Smooth muscle cell (in vitro differentiated cells): ENCODE measurements around the gene AARSD1. TPM values are rescaled to one million over a fixed set of nuclear protein-coding genes. Genes with fewer than 3 reads are reported as not detected.
A peak's percentile ranks its signal among the peaks of the same experiment; 100 is the strongest.

Experiments used
- DNase-seq: peaks from one replicate; lab custom pipeline; 2025; ENCODE audit not compliant: unreplicated experiment; lab: John Stamatoyannopoulos, UW
- H2AFZ ChIP-seq: fragments of 200-600 bp; sonication (generic); 2 replicates; pipeline ENCODE4 v1.6.0; 2016; ENCODE audit warnings: antibody characterized with exemption, low read depth, mild to moderate bottlenecking
- H3F3A ChIP-seq: fragments of 200-600 bp; sonication (generic); 2 replicates; pipeline ENCODE4 v1.6.0; 2017; ENCODE audit warnings: antibody characterized with exemption, low read depth
- H3K27ac ChIP-seq: fragments of 200-600 bp; sonication (generic); 2 replicates; pipeline ENCODE4 v1.5.1; 2016; ENCODE audit warnings: low read depth, mild to moderate bottlenecking
- H3K27me3 ChIP-seq: fragments of 200-600 bp; sonication (generic); 2 replicates; pipeline ENCODE4 v1.6.1; 2016; ENCODE audit warnings: low read depth, mild to moderate bottlenecking
- H3K36me3 ChIP-seq: fragments of 200-600 bp; sonication (generic); 2 replicates; pipeline ENCODE4 v1.5.1; 2016; ENCODE audit warnings: low read depth
- H3K4me1 ChIP-seq: fragments of 200-600 bp; sonication (generic); 2 replicates; pipeline ENCODE4 v1.5.1; 2016; ENCODE audit warnings: low read depth
- H3K4me2 ChIP-seq: fragments of 200-600 bp; sonication (generic); 2 replicates; pipeline ENCODE4 v1.6.0; 2016; ENCODE audit warnings: mild to moderate bottlenecking
- H3K4me3 ChIP-seq: fragments of 200-600 bp; sonication (generic); 2 replicates; pipeline ENCODE4 v1.5.1; 2016; ENCODE audit warnings: mild to moderate bottlenecking
- H3K79me2 ChIP-seq: fragments of 200-600 bp; sonication (generic); 2 replicates; pipeline ENCODE4 v1.6.0; 2016; ENCODE audit warnings: low read depth, mild to moderate bottlenecking
- H3K9ac ChIP-seq: fragments of 200-600 bp; sonication (generic); 2 replicates; pipeline ENCODE4 v1.6.0; 2016; ENCODE audit warnings: low read depth
- H3K9me3 ChIP-seq: fragments of 200-600 bp; sonication (generic); replicated peaks from 2 replicates; pipeline ENCODE4 v1.5.1; 2016; ENCODE audit warnings: low read depth
- H4K20me1 ChIP-seq: fragments of 200-600 bp; sonication (generic); 2 replicates; pipeline ENCODE4 v1.6.0; 2016; ENCODE audit warnings: low read depth
- CTCF ChIP-seq: fragments of 200-600 bp; sonication (generic); IDR thresholded peaks from 2 replicates; pipeline ENCODE4 v1.5.1; 2017; ENCODE audit warnings: borderline replicate concordance, mild to moderate bottlenecking, antibody characterized with exemption; ENCODE audit not compliant: insufficient read depth, poor library complexity, severe bottlenecking
- WGBS: methylation state at CpG from one replicate; pipeline ENCODE4 v1.1.7; 2016; ENCODE audit warnings: low lambda C conversion rate; 5-methylcytosine and 5-hydroxymethylcytosine counted together
- polyA plus RNA-seq: library from polyadenylated mRNA; unstranded; fragments of >200 nt; fragmentation: Nextera tagmentation; extraction: Ambion mirVana; gene quantifications from 2 replicates; pipeline ENCODE4 v1.2.1, GENCODE V29; 2016
- total RNA-seq: library from RNA; depleted of rRNA; stranded (reverse); fragments of >200 nt; gene quantifications from 2 replicates; pipeline ENCODE4 v1.2.3, GENCODE V29; 2014

The AARSD1 gene
- total and polyA plus RNA-seq, 2 experiments from 2014 or later: 22.0 to 48.0 TPM

DNA sequence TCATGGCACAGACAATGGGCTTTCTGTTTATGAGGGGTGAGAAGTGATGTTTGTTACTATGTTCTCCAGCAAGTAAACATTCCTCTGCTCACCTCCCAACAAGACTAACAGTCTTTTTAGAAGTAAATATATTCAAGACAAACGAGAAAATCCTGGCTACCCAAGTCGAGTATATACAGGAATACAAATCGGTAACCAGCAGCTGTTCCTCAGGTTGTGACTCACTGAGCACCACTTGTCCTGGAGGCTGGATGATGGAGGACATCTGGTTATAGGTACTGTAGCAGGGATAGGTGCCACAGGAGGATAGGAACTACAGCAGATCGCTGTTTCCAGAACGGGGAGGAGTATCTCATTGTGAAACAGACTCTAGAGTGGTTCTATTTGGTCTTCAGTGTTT is 28.6 kb upstream of the AARSD1 start:
- Histone ChIP-seq H3K4me2 (no peak overlapping the region), H3K27ac (no peak overlapping the region), H3F3A (peaks cover 9% of the 10 kb centered on the region), H3K4me1 (no peaks in the 10 kb centered on the region), H3K36me3 (peaks cover 10% of the 10 kb centered on the region), H3K79me2 (no peaks in the 10 kb centered on the region), H3K9me3 (no peaks in the 10 kb centered on the region), H3K4me3 (no peak overlapping the region), H3K9ac (no peak overlapping the region), H2AFZ (no peak overlapping the region), H3K27me3 (no peaks in the 10 kb centered on the region), H4K20me1 (no peaks in the 10 kb centered on the region)
- no peak for TF ChIP-seq CTCF
- DNase-seq: no peak
- WGBS: 94% methylated on average over 5 of the region's 5 CpGs

DNA sequence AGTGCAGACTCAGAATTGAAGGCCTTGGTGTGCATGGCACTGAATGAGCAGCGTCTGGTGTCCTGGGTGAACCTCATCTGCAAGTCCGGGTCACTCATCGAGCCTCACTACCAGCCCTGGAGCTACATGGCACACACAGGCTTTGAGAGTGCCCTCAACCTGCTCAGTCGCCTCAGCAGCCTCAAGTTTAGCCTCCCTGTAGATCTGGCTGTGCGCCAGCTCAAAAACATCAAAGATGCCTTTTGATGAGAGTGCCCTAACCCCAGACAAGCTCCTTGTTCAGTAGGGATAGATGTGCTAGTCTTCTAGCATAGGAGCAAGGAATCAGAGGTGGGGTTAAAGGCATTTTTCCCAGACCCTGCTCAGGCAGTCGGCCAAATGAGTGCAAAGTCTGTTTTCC is 27.2 kb upstream of the AARSD1 start:
- WGBS: 97% methylated on average over 6 of the region's 6 CpGs
- Histone ChIP-seq H3K9ac (no peak overlapping the region), H2AFZ (no peak overlapping the region), H3K9me3 (no peaks in the 10 kb centered on the region), H3K4me1 (no peaks in the 10 kb centered on the region), H3K27me3 (no peaks in the 10 kb centered on the region), H3F3A (peaks cover 9% of the 10 kb centered on the region), H3K36me3 (peaks cover 22% of the 10 kb centered on the region), H3K79me2 (no peaks in the 10 kb centered on the region), H3K27ac (no peak overlapping the region), H4K20me1 (no peaks in the 10 kb centered on the region), H3K4me3 (no peak overlapping the region), H3K4me2 (no peak overlapping the region)
- no peak for DNase-seq
- TF ChIP-seq CTCF: no peak

DNA sequence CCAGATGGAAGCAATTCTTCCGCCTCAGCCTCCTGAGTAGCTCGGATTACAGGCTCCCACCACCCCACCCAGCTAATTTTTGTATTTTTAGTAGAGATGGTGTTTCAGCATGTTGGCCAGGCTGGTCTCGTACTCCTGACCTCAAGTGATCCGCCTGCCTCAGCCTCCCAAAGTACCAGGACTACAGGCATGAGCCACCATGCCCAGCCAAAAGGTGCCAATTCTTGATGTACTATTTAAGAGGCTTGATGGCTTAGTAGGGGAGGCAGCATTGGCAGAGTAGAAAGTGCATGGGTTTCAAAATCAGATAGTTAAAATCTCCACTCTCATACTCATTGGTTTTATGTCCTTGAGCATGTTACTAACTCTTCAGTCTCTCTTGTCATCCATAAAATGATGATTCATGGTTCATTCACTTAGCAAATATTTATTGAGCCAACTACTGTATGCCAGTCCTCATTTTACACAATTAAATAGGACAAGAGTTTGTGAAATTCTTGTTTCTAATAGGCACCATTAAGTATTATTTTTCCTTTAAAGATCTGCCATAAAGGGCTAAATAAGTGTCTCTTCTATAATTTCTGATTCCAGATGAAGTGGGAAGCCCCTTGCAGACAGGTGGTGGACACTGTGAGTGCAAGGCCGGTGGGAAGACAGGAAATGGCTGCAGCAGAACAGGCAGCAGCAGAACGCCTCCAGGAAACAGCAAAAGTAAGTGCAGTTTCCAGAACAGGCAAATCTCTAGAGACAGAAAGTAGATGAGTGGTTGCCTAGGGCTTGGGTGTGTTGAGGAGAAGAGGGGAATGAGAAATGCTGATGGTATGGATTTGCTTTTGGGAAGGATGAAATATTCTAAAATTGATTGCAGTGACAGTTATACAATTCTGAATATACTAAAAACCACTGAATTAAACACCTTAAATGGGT is 25.7 kb upstream of the AARSD1 start:
- no peak overlapping the region for H3K4me3 ChIP-seq
- TF ChIP-seq CTCF: no peak
- no peak for DNase-seq
- H3K4me1 ChIP-seq: no peaks in the 10 kb centered on the region
- no peaks in the 10 kb centered on the region for H3K27me3 ChIP-seq
- H4K20me1 ChIP-seq: peaks cover 6% of the 10 kb centered on the region
- WGBS: 93% methylated on average over 6 of the region's 6 CpGs
- no peaks in the 10 kb centered on the region for H3K9me3 ChIP-seq
- H3F3A ChIP-seq: peaks cover 9% of the 10 kb centered on the region
- no peak overlapping the region for H3K9ac ChIP-seq
- H3K36me3 ChIP-seq: peaks cover 22% of the 10 kb centered on the region
- H3K4me2 ChIP-seq: no peak overlapping the region
- H2AFZ ChIP-seq: no peak overlapping the region
- H3K79me2 ChIP-seq: peaks cover under 1% of the 10 kb centered on the region
- peak overlapping the region; percentile 4 for H3K27ac ChIP-seq
